Stimulated activated CD8-positive, alpha-beta memory T cell treated with anti-CD3 and anti-CD28 coated beads, Interleukin-7, amount 100 ng/mL, for 1 hour (primary cell): Measurements from ENCODE around the gene ZDHHC18.
A peak's percentile ranks its signal among the peaks of the same experiment; 100 is the strongest.

Experiments used
- DNase-seq, 2 donors: peaks; one replicate each; pipeline ENCODE4 v3.0.0-alpha.2; 2020; ENCODE audit warnings: low read depth in 2 of 2

ZDHHC18 gene

GRCh38 chr1:26826261-26827105 lies at the start of gene ZDHHC18:
Gene ZDHHC18 (plus strand): TSS chr1:26826688. CDS start chr1:26826805, 117 bp downstream.
- peak; percentile 41 to 55 for DNase-seq

GRCh38 chr1:26779098-26779668 lies 47.3 kb upstream of the ZDHHC18 start:
- DNase-seq = no peak

GRCh38 chr1:26780344-26780957 lies 46.0 kb upstream of the ZDHHC18 start:
- DNase-seq = no peak

DNA sequence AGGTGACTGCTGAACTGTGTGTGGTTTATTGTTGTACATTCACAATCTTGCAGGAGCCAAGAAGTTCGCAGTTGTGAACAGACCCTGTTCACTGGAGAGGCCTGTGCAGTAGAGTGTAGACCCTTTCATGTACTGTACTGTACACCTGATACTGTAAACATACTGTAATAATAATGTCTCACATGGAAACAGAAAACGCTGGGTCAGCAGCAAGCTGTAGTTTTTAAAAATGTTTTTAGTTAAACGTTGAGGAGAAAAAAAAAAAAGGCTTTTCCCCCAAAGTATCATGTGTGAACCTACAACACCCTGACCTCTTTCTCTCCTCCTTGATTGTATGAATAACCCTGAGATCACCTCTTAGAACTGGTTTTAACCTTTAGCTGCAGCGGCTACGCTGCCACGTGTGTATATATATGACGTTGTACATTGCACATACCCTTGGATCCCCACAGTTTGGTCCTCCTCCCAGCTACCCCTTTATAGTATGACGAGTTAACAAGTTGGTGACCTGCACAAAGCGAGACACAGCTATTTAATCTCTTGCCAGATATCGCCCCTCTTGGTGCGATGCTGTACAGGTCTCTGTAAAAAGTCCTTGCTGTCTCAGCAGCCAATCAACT lies 45.2 kb upstream of the ZDHHC18 start:
- DNase-seq = no peak

DNA sequence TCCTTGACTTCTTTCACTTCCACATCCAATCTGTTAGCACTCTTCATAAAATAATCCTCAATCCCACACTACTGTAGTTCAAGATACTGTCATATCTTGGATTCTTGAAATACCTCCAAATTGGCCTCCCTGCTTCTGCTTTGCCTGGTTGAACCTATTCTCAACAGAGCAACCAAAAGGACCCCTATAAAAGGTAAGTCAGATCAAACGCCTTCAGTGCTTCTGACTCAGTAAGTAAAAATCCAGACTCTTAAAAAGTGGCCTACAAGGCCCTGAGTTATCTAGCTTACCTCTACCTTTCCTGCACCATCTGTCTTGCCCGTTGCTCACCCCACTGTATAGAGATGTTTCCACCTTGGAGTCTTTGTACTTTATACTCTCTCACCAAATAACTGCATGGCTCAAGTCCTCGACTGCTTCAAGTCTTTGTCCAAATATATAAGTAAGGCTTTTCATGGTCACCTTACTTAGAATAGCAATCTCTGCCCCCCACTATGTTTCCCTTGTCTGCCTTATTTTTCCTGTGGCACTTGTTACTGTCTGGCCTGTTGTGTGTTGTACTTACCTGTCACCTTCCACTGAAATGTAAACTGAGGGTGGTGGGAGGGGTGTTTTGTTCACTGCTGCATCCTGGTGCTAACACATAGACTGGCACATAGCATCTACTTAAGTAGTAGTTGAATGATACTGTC lies 43.8 kb upstream of the ZDHHC18 start:
- DNase-seq = no peak

DNA sequence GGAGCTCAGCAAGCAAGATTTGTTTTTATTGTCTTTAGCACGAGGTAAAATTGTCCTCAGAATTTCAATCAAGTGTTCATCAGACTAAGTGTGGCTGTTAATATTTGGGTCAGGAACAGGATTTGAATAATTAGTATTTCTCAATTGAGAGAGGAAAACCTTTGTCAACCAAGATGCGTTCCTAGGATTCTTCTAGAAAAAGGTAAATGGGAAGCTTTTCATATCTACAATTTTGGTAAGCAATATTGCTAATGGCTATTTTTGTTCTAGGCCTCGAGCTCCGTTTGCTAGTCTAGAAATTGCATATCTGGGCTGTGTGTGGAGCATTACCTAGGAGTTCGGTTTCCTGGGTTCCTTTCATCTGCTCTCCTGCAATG lies 42.9 kb upstream of the ZDHHC18 start:
- no peak for DNase-seq

DNA sequence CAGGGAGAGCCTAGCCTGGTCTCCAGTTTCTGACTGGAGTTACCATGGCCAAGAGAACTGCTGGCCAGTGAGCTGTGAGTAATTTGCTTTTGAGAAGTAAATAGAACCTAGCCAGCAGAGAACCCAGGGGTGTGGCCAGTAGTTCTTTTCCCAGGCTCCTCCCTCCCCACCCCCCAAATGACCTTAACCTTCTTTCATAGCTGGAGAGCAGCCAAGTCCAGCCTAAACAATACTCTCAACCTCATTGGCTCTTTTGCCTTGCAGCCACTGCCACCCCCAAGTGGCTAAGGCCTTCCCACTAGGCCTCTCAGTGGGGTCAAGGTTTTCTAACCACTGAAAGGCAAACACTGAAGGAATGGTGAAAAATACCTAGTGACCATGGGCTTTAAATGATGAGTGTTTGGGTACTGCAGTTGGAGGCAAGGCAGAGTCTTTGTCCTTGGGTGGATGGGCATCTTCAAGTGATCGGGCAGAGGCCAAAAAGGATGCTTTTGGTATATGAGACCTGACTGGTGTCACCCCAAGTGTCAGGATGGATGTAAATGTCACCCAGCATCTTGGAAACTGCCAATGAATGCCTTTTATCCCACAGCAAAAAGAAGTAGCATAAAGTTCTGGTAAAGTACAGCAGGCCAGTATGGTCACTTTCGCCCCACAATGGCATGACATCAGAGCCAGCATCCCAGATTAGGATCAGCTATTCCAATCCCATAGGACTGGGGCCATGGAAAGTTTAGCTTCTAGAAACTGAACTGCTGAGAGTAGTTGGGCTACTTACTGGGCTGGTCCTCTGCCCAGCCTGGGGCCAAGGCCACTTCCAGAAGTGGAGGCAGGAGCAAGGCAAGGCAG lies 42.2 kb upstream of the ZDHHC18 start:
- DNase-seq = no peak

GRCh38 chr1:26784886-26785285 lies 41.6 kb upstream of the ZDHHC18 start:
- no peak for DNase-seq

- DNase-seq = no peak
Measured at GRCh38 chr1:26785611-26786436, 40.7 kb upstream of the ZDHHC18 start.

DNA sequence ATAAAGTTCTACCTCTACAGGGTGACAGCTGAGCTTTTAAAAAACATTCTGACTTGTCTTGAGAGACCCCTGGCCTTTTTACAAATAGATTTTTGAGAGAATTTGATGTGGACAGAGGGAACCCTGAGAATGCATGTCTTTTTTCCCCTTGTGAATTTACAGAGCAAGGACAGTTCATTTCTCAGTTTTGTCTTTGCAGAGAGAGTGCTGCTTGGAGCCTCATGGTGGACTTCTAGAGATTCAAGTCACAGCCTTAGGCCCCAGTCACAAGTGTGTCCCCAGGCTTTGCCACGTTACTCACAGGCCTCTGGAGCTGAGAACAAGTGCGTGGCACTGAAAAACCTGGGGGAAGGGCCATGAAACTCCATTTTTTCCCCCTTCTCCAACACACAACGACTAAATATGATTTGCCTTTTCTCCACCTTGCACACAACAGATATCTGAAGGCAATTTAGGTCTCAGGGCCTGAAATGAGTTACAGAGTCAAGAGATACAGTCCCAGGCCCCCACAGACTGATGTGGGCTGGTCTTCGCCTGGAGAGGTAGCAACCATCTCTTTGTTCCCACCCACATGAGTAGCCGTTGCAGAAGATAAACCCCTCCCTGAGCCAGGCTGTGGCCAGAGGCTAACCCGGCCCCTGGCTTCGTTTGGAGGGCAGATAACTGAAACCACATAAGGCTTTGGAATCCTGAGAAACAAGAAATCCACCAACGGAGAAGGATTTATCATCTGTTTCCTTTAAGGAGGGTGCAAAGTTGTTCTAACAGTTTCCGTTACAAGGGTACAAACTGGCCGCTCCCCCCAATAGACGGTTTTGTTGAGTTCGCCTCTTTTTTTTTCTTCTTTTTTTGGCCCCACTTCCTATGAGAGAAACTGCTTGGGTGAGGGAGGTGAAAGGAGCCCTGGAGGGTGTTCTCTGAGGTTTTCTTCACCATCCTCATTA lies 39.8 kb upstream of the ZDHHC18 start:
- no peak for DNase-seq

GRCh38 chr1:26787381-26787705 lies 39.1 kb upstream of the ZDHHC18 start:
- DNase-seq = peak; percentile 45 to 53

DNA sequence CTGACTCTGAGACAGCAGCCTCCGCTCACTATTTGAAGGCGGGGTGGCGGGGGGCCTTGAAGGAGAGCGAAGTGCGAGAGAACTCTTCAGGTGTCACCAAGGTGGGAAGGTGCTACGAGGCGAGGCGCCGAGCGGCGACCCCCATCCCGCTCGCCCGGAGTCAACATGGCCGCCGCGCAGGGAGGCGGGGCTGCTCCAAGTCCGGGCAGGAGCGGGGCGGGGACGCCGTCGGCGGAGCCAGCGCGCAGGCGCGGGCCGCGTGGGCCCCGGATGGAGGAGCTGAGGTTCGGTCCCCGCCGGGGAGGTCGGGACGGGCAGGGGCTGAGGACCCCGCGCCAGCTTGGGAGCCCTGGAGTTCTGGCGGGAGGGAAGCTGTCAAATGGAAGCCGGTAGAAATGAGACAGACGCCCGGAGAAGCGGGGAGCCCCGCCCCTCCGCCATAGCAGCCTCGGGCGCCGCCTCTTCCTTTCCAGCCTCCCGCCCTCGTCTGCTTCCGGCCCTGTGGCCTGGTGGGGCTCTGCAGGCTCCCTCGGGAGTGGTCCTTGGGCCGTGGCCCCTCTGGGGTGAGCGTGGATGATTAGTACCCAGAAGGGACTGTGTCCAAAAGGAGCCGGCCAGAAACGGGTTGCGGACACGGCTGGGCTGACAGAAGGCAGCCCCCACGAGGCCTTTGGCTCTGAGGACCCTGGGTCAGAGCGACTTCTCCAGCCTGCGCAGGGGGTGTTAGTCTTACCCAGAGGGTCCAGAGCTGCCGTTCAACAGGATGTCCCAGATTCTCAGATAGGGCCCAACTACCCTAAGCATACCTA lies 38.6 kb upstream of the ZDHHC18 start, which contains the start of gene PIGV:
Gene PIGV (plus strand): TSS at position 245 of the 809 bp plus-strand sequence. CDS start 2,866 bp downstream, outside the sequence.
- peak; percentile 76 to 80 for DNase-seq

GRCh38 chr1:26788515-26788785 lies 38.0 kb upstream of the ZDHHC18 start:
- DNase-seq = no peak

- DNase-seq = peak; percentile 57 to 75
Measured at GRCh38 chr1:26788836-26789611, 37.5 kb upstream of the ZDHHC18 start.

- no peak for DNase-seq
Measured at GRCh38 chr1:26789612-26789865, 36.9 kb upstream of the ZDHHC18 start.

GRCh38 chr1:26789931-26790330 lies 36.6 kb upstream of the ZDHHC18 start:
- DNase-seq = no peak

- no peak for DNase-seq
Measured at GRCh38 chr1:26790551-26790953, 35.9 kb upstream of the ZDHHC18 start.

DNA sequence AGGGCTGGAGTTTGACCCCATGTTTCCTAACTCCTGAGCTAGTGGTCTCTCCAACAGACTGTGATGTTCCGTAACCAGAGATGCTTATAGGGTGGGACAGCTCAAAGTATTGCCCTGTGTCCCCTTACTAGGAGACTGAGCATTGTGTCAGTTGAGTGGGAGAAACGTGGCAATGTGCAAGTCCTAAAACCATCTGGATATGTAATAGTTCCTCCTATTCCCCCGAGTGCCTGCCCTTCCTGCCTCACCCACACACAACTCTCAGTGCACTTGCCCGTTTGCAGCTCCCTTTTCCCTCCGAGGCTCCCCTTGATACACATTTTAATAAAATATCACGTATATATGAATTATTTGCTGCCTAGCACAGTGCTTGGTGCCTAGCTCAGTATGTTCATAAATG lies 35.3 kb upstream of the ZDHHC18 start:
- no peak for DNase-seq
